ENCODE measurements around the gene PRDM8.
"Not testable (repeated sequence)": the region's sequence is repeated elsewhere in the genome, so short reads cannot be mapped to it uniquely, and the experiment has no call there.

The PRDM8 gene

DNA sequence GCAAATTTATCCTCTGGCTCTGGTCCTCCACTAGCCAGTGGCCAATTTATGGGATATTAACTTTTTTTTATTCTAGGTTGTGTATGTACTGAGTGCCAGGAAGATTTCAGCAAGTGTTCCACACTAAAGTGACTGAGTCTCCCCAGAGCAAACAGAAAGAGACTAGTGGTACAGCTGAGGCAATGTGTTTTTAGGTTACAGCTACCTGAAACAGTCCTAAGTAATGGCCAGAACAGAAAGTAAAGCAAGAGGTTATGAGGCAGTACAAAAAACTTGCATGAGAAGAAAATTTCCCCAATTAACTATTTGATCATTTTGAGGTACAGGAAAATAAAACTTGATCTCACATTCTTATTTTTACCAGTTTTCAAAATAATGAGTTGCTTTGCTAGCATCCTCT is 31.2 kb downstream of the PRDM8 start:
- no peak for DNase-seq (ENCODE audit: low read depth)

DNA sequence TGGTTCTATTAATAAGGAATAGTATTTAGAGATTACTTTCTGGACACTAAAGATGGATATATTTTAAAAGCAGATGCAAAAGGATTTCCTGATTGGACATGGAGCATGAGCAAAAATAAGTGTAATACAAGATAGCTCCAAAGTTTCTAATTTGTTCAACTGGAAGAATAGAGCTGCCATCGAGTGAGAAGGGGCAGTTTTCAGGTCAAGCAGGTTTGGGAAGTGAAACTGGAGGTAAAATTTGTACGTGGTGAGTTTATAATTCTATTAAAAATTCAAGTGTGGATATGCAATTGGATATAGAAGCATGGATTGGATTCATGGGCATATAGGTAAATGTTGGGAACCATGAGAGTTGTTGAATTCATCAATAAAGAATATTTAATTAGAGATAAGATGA is 31.8 kb downstream of the PRDM8 start:
- no peak for DNase-seq (ENCODE audit: low read depth)

DNA sequence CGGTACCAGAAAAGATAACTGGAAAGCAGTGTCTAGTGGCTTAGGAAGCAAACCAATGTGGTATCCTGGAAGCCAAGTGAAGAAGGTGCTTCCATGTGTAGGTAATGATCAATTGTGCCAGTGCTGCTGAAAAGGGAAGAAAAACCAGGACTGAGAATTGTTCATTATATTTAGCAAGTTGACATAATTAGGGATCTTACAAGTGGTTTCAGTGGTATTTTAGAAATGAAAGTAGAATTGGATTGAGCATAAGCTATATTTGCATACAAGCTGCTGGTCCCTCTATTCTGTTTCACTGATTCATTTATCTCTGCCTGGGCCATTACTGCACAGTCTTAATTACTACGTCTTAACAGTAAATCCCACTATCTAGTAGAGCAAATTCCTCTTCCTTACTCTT is 32.3 kb downstream of the PRDM8 start:
- no peak for DNase-seq (ENCODE audit: low read depth)

DNA sequence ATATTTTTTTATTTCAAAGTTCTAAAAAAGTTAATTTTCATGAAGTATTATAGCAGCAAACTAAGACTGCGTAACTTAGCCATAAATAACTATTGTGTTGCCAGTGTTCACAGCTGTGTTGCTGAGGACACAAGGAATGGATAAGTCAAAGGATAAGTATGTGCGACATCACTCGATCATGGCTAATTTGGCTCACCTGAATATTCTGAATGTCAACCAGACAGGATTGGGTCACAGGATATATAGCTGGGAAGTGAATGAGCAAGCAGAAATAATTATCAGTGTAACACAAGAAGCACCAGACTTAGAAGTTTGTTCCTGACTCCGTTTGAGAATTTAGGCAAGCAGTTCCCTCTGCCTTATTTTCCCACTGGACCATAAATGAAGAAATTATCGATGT is 33.9 kb downstream of the PRDM8 start:
- no peak for DNase-seq (ENCODE audit: low read depth)

DNA sequence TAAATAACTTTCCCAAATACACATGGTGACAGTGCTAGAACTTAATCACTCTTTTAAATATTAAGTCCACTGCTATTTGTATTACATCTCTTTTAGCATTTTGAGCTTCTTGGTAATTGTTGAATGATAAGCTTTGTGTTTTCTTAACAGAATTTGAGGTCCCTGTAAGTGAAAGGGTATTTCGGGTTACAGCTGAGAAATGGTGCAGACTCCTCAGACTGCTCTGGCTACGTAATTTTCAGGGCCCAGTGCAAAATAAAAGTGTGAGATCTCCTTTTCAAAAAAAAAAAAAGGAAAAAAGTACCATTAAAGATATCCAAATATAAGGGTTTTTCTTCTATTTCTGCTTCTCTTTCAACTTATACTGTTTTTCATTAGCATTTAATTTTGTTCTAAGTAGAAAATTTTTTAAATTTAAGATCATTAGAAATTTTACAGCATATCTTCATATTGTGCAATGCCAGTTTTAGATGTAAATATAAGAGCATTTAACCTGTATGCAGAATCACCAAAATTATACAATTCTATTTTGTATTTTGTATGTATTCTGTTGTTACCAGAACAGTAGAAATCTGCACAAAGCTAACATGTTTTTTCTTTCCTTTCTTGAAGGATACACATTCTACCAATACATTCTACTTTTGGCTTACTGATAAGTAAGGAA is 35.5 kb downstream of the PRDM8 start:
- no peak for DNase-seq (ENCODE audit: low read depth)

DNA sequence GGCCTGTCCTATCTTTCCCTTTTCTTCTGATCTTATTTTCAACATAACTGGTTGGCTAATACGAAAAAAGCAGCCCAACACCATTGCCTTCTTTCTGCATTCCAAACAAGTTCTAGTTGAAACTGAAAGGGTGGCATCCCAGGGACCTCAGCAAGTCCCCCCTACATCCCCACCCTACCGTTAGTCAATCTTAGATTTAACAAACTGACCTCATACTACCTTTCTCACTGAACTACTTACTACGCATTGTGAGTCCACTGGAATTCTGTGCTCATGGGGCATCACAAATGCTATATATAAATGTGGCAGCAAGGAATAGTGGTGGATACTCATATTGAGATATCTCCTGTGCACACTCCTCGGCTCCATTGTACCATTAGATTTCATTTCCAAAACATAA is 36.1 kb downstream of the PRDM8 start:
- DNase-seq (ENCODE audit: low read depth), result no peak

DNA sequence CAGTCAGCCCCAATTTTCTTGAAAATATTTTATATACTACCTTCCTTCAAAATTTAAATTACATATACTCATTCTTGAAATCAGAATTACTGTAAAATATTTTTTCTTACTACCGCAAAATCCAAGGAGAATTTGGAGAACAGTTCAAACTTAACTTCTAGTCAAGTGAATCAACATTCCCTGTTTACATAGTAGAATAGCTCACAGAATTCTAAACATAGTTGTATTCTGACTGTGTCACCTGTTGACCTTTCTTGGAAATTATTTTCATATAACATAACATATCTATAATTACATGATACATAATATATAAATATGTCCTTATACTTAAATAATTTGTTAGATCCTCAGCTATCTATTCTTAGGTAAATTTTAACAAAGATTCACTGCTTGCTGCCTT is 38.1 kb downstream of the PRDM8 start:
- no peak for DNase-seq (ENCODE audit: low read depth)

DNA sequence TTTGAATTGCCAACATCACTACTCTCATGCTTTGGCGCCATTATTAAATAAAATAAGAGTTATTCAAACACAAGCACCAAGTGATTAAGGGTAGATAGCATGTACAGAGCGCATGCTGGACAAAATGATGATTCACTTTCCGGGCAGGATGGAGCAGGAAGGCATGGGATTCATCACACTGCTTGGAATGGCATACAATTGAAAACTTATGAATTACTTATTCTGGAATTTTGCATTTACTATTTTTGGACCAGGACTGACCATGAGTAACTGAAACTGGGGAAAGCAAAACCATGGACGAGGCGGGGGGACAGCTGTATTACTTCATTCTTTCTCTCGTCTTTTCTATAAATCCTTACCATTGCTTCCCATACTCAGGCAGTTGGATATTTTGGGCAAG is 40.7 kb downstream of the PRDM8 start:
- no peak for DNase-seq (ENCODE audit: low read depth)

DNA sequence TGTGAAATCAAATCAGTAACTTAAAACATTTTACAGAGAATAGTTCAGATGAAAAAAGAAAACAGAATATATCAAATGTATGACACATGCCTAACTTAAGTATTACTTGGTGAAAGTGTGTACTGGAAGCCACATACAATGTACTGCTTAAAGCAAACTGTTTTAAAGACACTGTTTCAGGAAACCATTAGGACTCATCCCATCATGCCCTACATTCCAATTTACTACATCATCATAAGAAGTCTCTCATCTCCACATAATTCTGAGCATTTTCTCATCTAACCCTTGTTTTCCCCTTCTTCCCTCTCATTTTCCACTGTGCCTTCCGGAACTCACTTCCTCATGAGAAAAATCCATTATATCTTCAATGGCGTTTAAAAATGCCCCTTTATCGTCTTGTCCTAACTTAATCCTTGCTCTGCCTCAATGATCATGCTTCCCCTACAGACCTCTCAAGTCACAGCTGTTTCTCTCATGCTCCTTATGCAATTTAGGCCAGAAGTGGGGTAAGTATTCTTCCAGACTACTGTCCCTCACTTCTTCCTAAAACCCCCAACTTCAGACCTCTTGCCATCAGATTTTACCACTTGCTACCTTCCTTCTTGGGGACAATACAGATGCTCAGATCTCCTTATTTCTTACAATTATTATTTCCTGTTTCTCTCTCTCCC is 42.3 kb downstream of the PRDM8 start:
- DNase-seq (ENCODE audit: low read depth), result no peak

DNA sequence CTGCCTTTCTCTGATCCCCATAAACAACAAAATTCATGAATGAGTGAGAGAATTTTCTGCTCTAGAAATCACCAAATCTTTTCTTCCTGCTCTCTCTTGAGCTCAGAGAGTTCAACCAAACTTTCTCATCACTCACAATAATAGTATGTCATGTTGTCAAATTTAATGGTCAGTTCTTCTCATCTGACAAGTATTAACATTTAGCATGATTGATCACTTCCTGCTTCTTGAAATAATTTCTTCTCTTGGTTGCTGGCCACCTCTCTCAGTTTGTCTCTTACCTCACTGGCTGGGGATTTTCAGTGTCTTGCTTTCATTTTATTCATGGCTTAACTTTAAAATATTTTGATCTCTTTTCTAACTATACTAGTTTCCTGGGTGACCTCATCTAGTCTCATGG is 43.7 kb downstream of the PRDM8 start:
- no peak for DNase-seq (ENCODE audit: low read depth)

DNA sequence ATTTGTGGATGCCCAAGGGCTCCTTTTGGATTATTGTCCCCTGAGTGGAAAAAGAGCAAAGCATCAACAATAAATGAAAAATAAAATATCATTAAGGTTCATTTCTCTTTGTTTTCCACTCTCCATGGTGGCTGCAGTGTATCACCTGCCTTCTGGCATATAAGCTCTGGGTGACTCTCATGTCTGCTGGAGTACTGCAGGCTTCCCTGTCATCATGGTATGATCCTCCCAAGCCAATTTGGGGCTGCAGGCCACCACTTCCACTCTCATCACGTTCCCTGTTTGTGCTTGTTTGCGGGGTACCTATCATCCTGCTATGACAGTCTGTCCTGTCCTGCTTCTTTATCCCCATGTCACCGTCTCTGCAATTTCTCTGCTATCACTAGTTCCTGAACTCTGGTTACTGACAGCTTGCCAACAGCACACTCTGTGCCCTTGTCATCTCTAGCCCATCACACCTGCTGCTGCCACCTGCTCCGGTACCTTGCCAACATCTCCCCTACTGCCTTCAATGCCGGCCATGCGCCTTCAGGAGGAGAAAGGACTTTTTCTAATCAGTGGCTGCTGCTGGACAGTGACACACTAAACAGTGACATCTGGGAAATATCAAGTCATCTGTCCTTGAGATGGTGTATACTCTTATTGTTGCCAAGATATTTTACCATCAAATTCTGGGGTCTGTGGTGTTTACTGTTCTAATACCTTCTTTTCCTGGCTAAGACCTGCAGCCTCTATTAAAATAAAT is 46.1 kb downstream of the PRDM8 start:
- no peak for DNase-seq (ENCODE audit: low read depth)

DNA sequence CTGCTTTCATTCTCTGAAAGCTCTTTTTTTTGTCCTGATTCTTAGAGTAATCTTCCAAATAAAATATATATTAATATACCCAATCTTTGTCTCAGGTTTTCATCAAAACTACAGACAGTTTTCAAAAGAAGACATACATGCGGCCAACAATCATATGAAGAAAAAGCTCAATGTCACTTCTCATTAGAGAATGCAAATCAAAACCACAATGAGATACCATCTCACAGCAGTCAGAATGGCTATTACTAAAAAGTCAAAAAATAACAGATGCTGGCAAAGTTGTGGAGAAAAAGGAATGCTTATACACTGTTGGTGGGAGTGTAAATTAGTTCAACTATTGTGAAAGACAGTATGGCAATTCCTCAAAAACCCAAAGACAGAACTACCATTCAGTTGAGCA is 50.2 kb downstream of the PRDM8 start:
- DNase-seq (ENCODE audit: low read depth), result not testable (repeated sequence)

DNA sequence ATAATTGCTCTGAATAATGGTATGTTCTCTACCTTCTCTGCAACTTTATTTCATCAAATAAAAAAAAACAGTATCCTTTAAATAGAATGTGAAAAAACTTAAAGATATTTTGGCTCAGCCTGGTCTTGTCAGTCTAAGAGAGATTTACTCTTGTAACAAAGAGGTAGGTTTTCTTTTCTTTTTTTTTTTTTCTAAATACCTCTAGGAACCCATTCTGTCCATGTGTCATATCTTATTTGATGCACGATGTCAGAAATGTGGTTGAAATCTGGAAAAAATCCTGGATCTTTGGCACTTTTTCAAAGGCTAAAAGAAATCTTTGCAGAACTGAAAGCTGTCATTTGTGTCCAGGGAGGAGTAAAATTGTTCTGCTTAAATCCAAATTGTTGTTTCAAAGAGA is 51.8 kb downstream of the PRDM8 start:
- DNase-seq (ENCODE audit: low read depth), result no peak

DNA sequence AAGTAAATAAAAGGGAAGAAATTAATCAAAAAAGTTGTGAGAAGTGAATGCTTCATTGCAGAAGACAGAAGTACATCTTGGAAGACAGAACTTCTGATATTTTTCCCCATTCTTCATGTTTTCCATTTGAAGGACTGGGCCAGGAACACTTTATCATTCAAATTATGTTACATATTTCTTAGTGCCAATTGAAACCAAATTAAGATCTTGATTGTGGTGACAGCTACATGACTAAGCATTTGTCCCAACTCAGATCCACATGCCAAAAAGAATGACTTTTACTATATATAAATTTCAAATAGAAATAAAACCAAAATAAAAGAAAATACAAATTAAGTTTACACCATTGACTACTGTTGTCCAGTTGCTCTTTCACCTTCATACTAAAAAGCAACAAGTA is 55.1 kb downstream of the PRDM8 start:
- DNase-seq (ENCODE audit: low read depth), result no peak

DNA sequence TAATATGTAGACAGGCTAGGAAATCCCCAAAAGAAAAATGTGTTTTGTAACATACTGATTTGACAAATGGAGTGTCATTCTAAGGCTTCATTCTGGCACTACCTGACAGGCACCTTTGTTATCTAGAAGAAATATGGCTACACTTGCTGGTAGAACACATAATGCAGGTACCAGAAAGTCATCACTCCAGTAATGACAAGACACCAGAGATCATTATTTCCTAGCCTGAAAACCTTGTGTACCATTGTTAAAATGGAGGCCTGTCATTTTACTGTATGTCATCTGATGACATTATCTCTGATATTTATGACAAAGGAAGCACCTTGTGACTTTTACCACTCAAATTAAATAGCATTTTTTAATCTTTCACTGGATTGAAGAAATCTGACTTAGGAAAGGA is 55.6 kb downstream of the PRDM8 start:
- no peak for DNase-seq (ENCODE audit: low read depth)

DNA sequence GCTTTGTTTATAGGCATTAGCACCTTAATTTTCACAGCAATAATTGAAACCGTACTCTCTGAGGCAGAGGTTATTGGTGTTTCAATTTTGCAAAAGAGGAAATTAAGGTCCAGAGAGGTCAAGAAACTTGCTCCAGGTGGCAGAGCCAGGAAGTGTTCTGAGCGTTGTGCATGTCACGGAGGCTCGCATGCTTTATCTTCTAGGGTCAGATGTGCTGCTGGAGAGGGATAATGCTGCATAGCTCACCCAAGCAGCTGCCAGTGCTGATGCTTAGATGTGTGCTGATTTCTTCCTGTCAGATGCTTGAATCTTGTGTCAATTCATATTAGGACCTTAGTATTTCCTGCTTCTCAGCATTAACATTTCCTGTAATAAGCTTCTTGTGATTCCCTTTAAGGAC is 56.2 kb downstream of the PRDM8 start:
- no peak for DNase-seq (ENCODE audit: low read depth)
